Fibroblast of mammary gland (primary cell): ENCODE data around the gene EYA4.

ENCODE experiments used
- DNase-seq: peaks from one replicate; pipeline ENCODE4 v3.0.0-alpha.2; 2010; ENCODE audit warnings: low read depth
- H3K4me3 ChIP-seq: 2 replicates; pipeline ENCODE4 v1.5.1; 2011; ENCODE audit warnings: low read depth, mild to moderate bottlenecking, low read length, moderate library complexity; ENCODE audit not compliant: control insufficient read depth
- CTCF ChIP-seq: conservative IDR thresholded peaks from 2 replicates; pipeline ENCODE4 v1.5.1; 2011; ENCODE audit warnings: low read depth, low read length, inconsistent platforms; ENCODE audit not compliant: control insufficient read depth, insufficient read depth

The EYA4 gene, protein sequence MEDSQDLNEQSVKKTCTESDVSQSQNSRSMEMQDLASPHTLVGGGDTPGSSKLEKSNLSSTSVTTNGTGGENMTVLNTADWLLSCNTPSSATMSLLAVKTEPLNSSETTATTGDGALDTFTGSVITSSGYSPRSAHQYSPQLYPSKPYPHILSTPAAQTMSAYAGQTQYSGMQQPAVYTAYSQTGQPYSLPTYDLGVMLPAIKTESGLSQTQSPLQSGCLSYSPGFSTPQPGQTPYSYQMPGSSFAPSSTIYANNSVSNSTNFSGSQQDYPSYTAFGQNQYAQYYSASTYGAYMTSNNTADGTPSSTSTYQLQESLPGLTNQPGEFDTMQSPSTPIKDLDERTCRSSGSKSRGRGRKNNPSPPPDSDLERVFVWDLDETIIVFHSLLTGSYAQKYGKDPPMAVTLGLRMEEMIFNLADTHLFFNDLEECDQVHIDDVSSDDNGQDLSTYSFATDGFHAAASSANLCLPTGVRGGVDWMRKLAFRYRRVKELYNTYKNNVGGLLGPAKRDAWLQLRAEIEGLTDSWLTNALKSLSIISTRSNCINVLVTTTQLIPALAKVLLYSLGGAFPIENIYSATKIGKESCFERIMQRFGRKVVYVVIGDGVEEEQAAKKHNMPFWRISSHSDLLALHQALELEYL

GRCh38 chr6:133241086-133241900 lies at the start of gene EYA4:
EYA4 (plus strand) TSS chr6:133241357; CDS start chr6:133274781, 33,424 bp downstream.
- no peak for TF ChIP-seq CTCF
- peak; percentile 15 for DNase-seq
- peak within 1 kb of the TSS; percentile 25 for H3K4me3 ChIP-seq

DNA sequence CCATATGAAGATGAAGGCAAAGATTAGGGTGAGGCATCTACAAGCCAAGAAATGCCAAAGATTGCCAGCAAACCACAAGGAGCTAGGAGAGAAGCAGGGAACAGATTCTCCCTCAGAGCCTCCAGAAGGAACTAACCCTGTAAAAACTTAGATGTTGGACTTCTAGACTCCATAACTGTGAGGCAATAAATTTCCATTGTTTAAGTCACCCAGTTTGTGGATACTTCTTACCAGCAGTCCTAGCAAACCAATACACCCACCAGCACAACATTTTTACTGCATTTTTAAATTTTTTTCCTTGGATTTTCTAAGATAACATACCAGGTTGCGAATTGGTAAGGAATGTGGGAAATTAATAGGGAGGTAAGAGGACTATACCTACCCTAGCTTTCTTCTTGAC lies 47.8 kb upstream of the EYA4 start:
- H3K4me3 ChIP-seq: no peak overlapping the region
- no peak for TF ChIP-seq CTCF
- DNase-seq: no peak

DNA sequence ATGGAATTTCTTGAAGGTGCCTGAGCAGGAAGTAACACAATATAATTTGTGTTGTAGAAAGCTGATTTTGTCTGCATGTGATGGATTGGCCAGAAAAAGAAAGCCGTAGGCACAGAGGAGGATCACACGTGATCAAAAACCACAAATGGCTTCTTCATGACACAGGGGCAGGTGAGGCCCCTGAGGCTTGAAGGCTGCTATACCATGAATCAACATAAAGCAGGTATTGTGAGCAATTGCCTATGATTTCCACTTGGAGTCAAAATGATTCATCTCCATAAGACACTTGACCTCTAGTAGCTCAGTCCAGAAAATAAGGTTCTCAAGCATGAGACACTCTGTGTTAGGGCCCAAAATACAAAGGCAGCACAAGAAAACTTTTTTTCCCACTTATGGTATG lies 42.4 kb upstream of the EYA4 start:
- no peak for DNase-seq
- no peak for TF ChIP-seq CTCF

DNA sequence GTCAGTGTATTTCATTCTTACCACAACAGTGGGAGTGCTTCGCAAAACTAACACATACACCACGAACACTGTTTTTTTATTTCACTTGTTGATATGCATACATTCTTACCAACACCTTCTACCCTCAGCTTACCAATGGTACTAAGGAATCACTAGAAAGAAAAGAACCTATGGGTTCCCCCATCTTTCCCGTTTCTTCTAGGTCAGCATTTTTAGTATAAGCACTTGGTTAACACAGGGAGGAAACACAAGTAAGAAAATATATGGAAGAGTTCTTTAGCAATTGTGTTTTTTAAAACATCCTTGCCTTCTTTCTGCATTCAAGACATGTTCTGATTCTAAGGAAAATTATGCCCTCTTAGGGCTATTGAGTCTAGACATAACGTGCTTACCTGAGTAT lies 39.9 kb upstream of the EYA4 start:
- H3K4me3 ChIP-seq: no peak overlapping the region
- no peak for DNase-seq
- no peak for TF ChIP-seq CTCF

More for the DNA sequence above, 42.4 kb upstream of the EYA4 start:
- H3K4me3 ChIP-seq: no peak overlapping the region

- H3K4me3 ChIP-seq: no peak overlapping the region
- TF ChIP-seq CTCF: no peak
- peak; percentile 64 for DNase-seq
These were observed 38.4 kb upstream of the EYA4 start for GRCh38 chr6:133202610-133203343.

DNA sequence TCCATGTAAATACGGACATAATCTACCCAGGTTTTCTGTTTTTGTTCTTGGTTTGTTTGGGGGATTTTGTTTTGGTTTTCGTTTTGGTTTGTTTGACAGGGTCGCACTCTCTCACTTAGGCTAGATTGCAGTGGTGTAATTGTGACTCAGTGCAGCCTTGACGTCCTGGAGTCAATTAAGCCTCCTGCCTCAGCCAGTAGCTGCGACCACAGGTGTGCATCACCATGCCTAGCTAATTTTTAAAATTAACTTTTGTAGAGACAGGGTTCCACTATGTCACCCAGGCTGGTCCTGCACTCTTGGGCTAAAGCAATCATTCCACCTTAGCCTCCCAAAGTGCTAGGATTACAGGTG lies 37.8 kb upstream of the EYA4 start:
- DNase-seq: no peak
- H3K4me3 ChIP-seq: no peak overlapping the region
- TF ChIP-seq CTCF: no peak
